Tongue (tissue), 2 donors: ENCODE data around the gene NIP7. TPM values are rescaled to one million over a fixed set of nuclear protein-coding genes. Genes with fewer than 3 reads are reported as not detected.

Experiments used
- DNase-seq: peaks from one replicate; pipeline ENCODE4 v3.0.0-alpha.2; 2015
- total RNA-seq: library from RNA; depleted of rRNA; stranded (reverse); fragments of >200 nt; gene quantifications from one replicate; pipeline ENCODE4 v1.2.3, GENCODE V29; 2014

NIP7 gene
- total RNA-seq, 1 donor from 2014 or later, result 14.7 TPM

- no peak for DNase-seq
Measured at GRCh38 chr16:69318911-69319289, 20.7 kb upstream of the NIP7 start.

- no peak for DNase-seq
Measured at GRCh38 chr16:69319381-69319780, 20.2 kb upstream of the NIP7 start.

GRCh38 chr16:69319826-69320739 lies 19.5 kb upstream of the NIP7 start:
- DNase-seq, result no peak

- no peak for DNase-seq
Measured at GRCh38 chr16:69320740-69321073, 18.9 kb upstream of the NIP7 start.

GRCh38 chr16:69321080-69321479 lies 18.5 kb upstream of the NIP7 start:
- no peak for DNase-seq

GRCh38 chr16:69322343-69322742 lies 17.2 kb upstream of the NIP7 start:
- no peak for DNase-seq

GRCh38 chr16:69323415-69323814 lies 16.2 kb upstream of the NIP7 start:
- DNase-seq, result no peak

- DNase-seq, result peak; percentile 34
Measured at GRCh38 chr16:69324013-69324531, 15.5 kb upstream of the NIP7 start.

GRCh38 chr16:69324585-69325253 lies 14.9 kb upstream of the NIP7 start:
- DNase-seq, result no peak

- no peak for DNase-seq
Measured at GRCh38 chr16:69325784-69326171, 13.8 kb upstream of the NIP7 start.

GRCh38 chr16:69326172-69326873 lies 13.2 kb upstream of the NIP7 start:
- DNase-seq, result no peak

GRCh38 chr16:69327585-69328310 lies 11.8 kb upstream of the NIP7 start:
- DNase-seq, result no peak

GRCh38 chr16:69328854-69329316 lies 10.7 kb upstream of the NIP7 start:
- DNase-seq, result peak; percentile 50

GRCh38 chr16:69329369-69330285 lies 9.9 kb upstream of the NIP7 start:
- peak; percentile 36 for DNase-seq

GRCh38 chr16:69330286-69331109 lies 9.1 kb upstream of the NIP7 start, which contains the start of gene PDF:
PDF (minus strand) TSS chr16:69330588; CDS start chr16:69330570, 18 bp downstream.
- peak; percentile 97 for DNase-seq

- DNase-seq, result no peak
Measured at GRCh38 chr16:69334696-69335095, 4.9 kb upstream of the NIP7 start.

- DNase-seq, result no peak
Measured at GRCh38 chr16:69338557-69339288, 849 bp upstream of the NIP7 start.

- no peak for DNase-seq
Measured at GRCh38 chr16:69340095-69340644, 598 bp downstream of the NIP7 start.

GRCh38 chr16:69344171-69344570 lies 4.6 kb downstream of the NIP7 start:
- no peak for DNase-seq
